IPS-NIHi11 (cell line): Measurements from ENCODE around the gene WDR11.

Experiments
- DNase-seq: peaks from one replicate; pipeline ENCODE4 v3.0.0; 2012; ENCODE audit warnings: mixed read lengths, low spot score

WDR11 gene

GRCh38 chr10:120946497-120946896, 95.3 kb downstream of the WDR11 start:
- DNase-seq = no peak

DNA sequence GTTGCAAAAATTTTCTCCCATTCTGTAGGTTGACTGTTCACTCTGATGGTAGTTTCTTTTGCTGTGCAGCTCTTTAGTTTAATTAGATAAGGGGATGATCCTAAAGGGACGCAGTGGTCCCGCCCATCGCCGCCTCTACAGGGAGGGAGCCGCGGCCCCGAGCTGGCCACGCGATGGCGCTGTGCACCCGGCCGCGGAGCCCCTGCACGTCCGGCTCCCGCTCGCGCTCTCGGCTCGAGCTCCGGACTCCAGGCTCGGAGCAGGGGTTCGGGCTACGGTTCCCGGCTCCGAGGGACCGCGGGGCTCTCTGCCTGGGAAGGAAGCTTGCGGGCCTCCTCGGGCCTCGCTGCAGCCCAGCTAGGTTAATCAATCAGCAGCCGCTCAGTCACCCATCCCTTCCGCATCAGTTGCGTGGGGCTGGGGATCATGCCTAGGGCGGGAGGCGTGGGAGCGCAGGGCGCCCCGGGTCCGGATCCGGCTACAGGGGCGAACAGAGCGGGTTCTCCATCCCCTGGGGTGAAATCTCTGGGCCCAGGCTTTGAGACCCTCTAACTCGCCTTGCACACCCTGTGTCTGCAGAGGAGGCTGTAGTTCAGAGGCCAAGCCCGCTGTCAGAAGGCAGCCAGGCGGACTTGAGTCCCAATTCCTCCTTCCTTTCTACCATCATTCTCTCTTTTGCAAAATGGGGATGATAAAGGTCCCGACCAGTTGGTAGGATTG, 97.9 kb downstream of the WDR11 start:
- peak; percentile 91 for DNase-seq

DNA sequence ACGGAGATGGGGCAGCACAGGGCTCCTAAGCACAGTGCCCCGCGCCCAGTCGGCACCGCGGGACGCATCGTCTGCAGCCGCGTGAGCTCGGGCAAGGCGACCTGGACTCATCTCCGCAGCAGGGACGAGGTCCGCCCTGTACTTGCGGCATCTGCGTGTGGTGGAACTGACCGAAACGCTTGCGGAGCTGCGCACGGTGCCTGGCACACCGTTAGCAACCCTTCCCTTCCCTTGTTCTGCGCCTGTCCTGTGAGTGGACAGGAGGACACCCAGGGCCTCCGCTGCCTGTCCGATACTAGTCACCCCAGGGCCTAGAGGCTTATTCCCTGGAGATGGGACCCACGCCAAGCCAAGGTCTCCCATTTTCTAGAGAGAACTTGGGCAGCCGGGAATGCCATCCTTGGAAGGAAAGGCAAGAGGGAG, 98.5 kb downstream of the WDR11 start:
- no peak for DNase-seq

DNA sequence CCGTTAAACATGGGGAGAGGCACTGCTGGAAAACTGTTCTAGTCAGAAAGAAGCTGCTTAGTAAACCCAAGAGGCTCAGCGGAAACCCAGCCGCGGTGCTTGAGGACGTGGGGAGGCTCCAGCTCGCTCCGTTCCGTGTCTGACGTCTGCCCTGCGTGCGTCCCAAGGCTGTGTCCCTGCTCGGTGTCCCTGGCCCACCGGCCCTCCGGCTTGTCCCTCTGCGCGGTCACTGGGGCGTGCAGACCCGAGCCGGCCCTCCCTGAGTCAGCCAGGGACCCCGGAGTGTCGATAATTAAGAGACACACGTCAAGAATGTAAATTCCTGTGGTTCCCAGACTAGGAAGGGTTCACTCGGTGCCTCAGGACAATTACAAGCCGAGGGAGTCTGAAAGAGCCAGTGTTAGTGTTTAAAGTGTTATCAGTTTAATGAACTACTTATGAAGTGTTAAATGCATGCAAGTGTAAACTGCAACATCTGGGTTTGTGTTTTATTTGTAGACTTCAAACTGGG, 98.9 kb downstream of the WDR11 start:
- DNase-seq = peak; percentile 35

DNA sequence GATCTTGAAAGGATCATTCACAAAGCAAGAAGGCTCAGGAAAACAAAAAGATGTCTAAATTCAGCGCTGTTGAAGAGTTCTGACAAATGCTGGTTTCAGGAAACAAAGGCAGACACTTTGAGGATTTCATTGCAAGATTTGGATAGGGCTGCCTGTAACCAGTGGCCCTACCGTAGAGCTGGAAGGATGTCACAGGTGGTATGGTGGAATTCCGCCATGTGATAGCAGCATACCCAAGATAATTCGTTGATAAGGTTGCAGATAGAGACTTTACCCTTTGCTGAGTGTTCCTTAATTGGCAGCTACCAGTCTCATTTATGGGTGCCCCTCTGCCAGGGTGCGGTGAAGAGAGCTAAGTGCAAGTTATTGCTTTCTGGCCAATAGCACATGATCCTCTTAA, 100.1 kb downstream of the WDR11 start:
- DNase-seq = no peak

GRCh38 chr10:120953897-120954296, 102.7 kb downstream of the WDR11 start:
- no peak for DNase-seq
